ENCODE results near the gene TLE7.

The TLE7 gene

DNA sequence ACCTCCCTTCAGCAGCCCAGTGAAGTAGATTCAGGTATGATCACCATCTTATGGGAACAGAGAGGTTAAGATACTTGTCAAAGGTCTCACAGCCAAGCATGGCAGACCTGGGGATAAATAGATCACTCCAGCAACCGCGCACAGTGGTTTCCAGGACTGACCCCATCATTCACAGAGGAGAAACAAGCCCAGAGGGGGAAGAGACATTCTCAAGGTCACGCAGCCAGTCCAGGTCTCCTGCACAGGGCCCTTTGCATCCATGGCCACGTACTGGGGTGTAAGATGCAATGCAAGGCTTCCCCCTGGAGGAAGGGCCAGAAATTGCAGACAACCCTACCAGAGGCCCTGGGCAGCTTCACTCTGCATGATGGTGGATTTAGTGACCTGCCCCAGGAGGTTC, 19.9 kb downstream of the TLE7 start:
- H3K4me3 ChIP-seq (ENCODE audit: low read length) = no peak overlapping the region
- no peak for DNase-seq (ENCODE audit: low read depth)
- TF ChIP-seq, protein P1, sequence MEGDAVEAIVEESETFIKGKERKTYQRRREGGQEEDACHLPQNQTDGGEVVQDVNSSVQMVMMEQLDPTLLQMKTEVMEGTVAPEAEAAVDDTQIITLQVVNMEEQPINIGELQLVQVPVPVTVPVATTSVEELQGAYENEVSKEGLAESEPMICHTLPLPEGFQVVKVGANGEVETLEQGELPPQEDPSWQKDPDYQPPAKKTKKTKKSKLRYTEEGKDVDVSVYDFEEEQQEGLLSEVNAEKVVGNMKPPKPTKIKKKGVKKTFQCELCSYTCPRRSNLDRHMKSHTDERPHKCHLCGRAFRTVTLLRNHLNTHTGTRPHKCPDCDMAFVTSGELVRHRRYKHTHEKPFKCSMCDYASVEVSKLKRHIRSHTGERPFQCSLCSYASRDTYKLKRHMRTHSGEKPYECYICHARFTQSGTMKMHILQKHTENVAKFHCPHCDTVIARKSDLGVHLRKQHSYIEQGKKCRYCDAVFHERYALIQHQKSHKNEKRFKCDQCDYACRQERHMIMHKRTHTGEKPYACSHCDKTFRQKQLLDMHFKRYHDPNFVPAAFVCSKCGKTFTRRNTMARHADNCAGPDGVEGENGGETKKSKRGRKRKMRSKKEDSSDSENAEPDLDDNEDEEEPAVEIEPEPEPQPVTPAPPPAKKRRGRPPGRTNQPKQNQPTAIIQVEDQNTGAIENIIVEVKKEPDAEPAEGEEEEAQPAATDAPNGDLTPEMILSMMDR (conservative IDR thresholded peaks at IDR 0.05; ENCODE audit: low read length) = peak; percentile 44

DNA sequence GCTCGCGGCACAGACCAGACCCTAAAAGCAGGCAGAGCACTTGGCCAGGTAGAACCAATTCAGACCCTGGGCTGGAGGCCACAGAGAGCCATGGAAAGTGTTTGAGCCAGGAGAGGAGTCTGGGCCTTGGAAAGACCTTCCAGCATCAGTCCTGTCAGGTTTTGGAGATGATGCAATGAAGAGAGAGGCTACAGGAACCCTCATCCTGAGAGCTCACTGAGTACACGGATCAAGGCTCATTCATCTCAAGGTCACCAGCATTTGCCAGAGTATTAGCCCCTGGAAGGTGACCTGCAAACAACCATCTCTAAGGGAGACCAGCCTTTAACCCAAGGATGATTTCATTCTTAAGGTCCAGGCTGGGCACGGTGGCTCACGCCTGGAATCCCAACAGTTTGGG, 27.8 kb downstream of the TLE7 start:
- DNase-seq (ENCODE audit: low read depth) = no peak
- TF ChIP-seq, protein P1 (conservative IDR thresholded peaks at IDR 0.05; ENCODE audit: low read length) = no peak
- H3K4me3 ChIP-seq (ENCODE audit: low read length) = no peak overlapping the region

DNA sequence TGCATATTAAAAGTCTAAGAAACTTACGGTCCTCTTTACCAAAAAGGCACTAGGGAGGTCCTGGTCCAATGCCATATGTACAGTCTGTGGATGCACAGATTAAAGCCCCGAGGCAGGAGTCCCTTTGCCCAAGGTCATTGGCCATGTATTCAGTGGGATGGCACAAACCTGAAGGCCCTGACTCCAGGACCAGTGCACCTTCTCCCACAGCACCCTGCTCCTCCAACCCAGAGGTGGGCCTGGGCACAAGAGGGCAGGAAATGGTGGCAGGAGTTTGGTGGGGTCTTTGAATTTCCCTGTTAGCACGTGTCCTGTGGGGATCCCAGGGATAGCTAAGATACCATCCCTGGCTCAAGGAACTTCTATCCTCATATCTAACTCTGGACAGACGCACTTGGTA, 28.5 kb downstream of the TLE7 start:
- TF ChIP-seq, protein P1 (conservative IDR thresholded peaks at IDR 0.05; ENCODE audit: low read length) = no peak
- no peak overlapping the region for H3K4me3 ChIP-seq (ENCODE audit: low read length)
- DNase-seq (ENCODE audit: low read depth) = no peak

DNA sequence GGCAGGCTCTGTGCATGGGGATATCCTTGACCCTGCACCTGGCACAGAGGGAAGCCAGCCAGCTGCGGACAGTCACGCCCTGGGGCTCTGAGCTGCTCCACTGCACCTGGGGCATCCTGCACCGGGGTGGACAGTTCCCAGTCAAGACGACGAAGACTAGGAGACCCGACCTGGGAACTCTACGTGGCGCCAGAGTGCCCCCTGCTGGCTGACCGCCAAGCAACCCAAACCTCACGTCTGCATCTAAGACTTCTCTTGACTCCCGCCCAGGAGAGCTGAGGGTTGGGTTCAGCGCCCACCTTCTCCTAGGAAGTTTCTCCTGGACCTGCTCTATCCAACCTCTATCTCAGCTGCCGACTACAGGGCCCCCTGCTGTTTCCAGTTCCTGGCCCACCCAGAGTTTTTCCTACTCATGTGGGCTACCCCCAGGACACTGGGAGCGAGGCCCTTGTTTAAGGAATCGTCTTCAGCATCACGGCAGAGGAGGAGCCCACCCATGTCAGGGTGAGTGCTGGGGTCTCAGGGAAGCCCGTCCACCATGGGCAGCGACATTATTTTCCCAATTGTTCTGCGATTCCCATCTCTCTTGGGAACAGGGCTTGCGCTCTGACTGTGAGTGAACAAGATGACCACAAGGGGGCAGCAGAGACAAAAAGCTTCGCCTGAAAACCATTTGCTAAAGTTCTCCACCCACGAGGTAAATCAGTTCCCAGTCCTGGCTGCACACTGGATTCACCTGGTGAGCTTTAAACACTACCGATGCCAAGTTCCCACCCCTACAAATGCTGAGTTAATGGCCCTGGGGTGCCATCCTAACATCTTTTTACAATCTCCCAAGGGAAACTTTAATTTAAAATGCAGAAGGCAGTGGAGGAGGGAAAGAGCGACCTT, 29.3 kb downstream of the TLE7 start:
- no peak overlapping the region for H3K4me3 ChIP-seq (ENCODE audit: low read length)
- TF ChIP-seq, protein P1 (conservative IDR thresholded peaks at IDR 0.05; ENCODE audit: low read length) = peak; percentile 90
- peak; percentile 56 for DNase-seq (ENCODE audit: low read depth)

DNA sequence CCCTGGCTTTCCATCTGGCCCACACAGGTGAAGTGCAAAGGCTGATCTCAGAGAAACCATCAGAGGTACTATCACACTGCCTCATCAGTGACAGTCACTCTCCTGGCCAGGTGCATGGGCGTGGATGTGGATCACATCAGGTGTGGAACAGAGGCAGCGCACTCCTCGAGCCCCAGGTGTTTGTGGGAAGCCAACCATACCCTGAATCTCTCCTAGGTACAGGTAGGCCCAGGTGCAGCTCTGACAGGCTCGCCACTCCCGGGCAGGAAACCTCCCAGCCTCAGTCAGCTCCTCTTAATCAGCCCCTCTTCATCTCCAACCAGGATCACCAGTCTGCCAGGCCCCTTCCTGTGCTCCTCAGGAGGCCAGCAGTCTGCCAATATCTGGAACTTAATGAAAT, 31.7 kb downstream of the TLE7 start:
- TF ChIP-seq, protein P1 (conservative IDR thresholded peaks at IDR 0.05; ENCODE audit: low read length) = no peak
- DNase-seq (ENCODE audit: low read depth) = no peak
- no peak overlapping the region for H3K4me3 ChIP-seq (ENCODE audit: low read length)

DNA sequence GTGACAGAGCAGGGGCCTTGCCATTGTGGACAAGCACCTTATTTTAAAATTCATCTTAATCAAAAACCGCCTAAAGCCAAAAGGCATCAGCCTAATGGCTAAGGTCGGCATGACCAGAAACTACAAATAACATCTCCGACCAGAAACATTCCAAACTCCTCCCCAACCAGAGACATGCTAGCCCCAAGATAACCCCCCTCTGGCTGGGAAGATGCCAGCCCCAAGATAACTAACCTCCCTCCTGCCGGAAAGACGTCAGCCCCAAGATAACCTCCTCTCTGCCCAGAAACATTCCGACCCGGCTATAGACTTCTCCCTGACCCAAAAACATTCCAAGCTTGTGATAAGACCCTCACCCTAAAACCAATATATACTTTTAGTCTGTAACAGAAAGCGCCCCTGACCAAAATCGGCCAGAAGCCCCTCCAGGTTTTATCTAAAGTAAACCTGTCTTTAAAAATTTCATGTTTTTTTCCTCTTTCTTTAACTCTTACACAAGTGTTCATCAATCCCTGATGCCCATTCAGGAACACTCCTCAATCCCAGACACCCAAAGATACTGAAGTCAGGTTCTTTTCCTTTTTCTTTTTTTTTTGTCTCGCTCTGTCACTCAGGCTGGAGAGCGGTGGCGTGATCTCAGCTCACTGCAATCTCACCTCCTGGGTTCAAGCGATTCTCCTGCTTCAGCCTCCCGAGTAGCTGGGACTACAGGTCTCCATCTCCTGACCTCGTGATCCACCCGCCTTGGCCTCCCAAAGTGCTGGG, 32.7 kb downstream of the TLE7 start:
- H3K4me3 ChIP-seq (ENCODE audit: low read length) = no peak overlapping the region
- DNase-seq (ENCODE audit: low read depth) = no peak
- TF ChIP-seq, protein P1 (conservative IDR thresholded peaks at IDR 0.05; ENCODE audit: low read length) = no peak

Data from AG10803 (cell line).